GM21423 (cell line): ENCODE data around the gene SUPT7L.
"Not testable (repeated sequence)": the region's sequence is repeated elsewhere in the genome, so short reads cannot be mapped to it uniquely, and the experiment has no call there.

Experiments used
- ATAC-seq: cut with Tn5 transposase; IDR thresholded peaks from one replicate; pipeline ENCODE4 v1.9.1; 2021; ENCODE audit warnings: mild to moderate bottlenecking, moderate library complexity; ENCODE audit not compliant: unreplicated experiment

The SUPT7L gene

GRCh38 chr2:27638709-27639108 is 24.7 kb downstream of the SUPT7L start:
- ATAC-seq = no peak

- no peak for ATAC-seq
These were observed 25.3 kb downstream of the SUPT7L start for GRCh38 chr2:27638037-27638637.

GRCh38 chr2:27636766-27637165 is 26.6 kb downstream of the SUPT7L start:
- ATAC-seq = no peak

- ATAC-seq = no peak
These were observed 29.1 kb downstream of the SUPT7L start for GRCh38 chr2:27634291-27634690.

- ATAC-seq = not testable (repeated sequence)
These were observed 33.2 kb downstream of the SUPT7L start for GRCh38 chr2:27630257-27630656.

- ATAC-seq = peak; percentile 98
These were observed 34.4 kb downstream of the SUPT7L start, which contains the start of the genes CCDC121 and GPN1 for GRCh38 chr2:27628767-27629709. CCDC121 (minus strand) TSS chr2:27629012; CDS start chr2:27627799, 1,213 bp downstream. GPN1 (plus strand) TSS chr2:27629050; CDS start chr2:27629059, 9 bp downstream.

- peak; percentile 24 for ATAC-seq
These were observed 35.2 kb downstream of the SUPT7L start for GRCh38 chr2:27627963-27628766.

- not testable (repeated sequence) for ATAC-seq
These were observed 36.5 kb downstream of the SUPT7L start for GRCh38 chr2:27626921-27627320.

GRCh38 chr2:27626323-27626722 is 37.1 kb downstream of the SUPT7L start:
- not testable (repeated sequence) for ATAC-seq

- ATAC-seq = no peak
These were observed 38.5 kb downstream of the SUPT7L start for GRCh38 chr2:27624943-27625342.

GRCh38 chr2:27622921-27623384 is 40.5 kb downstream of the SUPT7L start:
- ATAC-seq = no peak

GRCh38 chr2:27621524-27621923 is 41.9 kb downstream of the SUPT7L start:
- ATAC-seq = no peak

GRCh38 chr2:27615316-27615715 is 48.1 kb downstream of the SUPT7L start:
- no peak for ATAC-seq

GRCh38 chr2:27613985-27614384 is 49.4 kb downstream of the SUPT7L start:
- ATAC-seq = no peak

GRCh38 chr2:27606611-27607010 is 56.8 kb downstream of the SUPT7L start:
- ATAC-seq = no peak
